Spleen (tissue), 11 donors: ENCODE results near the gene ORC3. TPM values are rescaled to one million over a fixed set of nuclear protein-coding genes. Genes with fewer than 3 reads are reported as not detected.

Experiments
- DNase-seq: peaks from one replicate; pipeline ENCODE4 v3.0.0-alpha.2; 2020
- H3K27ac ChIP-seq, 8 donors: fragments of 200-600 bp; sonication (generic) in 7 of 8; 1 replicate in 4 of 8; 2 replicates in 4 of 8; pipeline versions ENCODE4 v1.5.0 to v1.8.0; 2016 to 2021; ENCODE audit warnings: inconsistent platforms in 4 of 8, mild to moderate bottlenecking in 4 of 8, moderate library complexity in 1 of 8
- H3K27me3 ChIP-seq, 7 donors: fragments of 200-600 bp; sonication (generic) in 6 of 7; replicated peaks in 1 of 7; 1 replicate in 4 of 7; 2 replicates in 3 of 7; pipeline versions ENCODE4 v1.5.0 to v1.8.0; 2016 to 2021; ENCODE audit warnings: inconsistent platforms in 3 of 7, mild to moderate bottlenecking in 1 of 7
- H3K36me3 ChIP-seq, 6 donors: fragments of 200-600 bp; sonication (generic) in 5 of 6; 1 replicate in 4 of 6; 2 replicates in 2 of 6; pipeline versions ENCODE4 v1.5.0 to v1.8.0; 2016 to 2021; ENCODE audit warnings: inconsistent platforms in 2 of 6
- H3K4me1 ChIP-seq, 6 donors: fragments of 200-600 bp; sonication (generic) in 5 of 6; 1 replicate in 3 of 6; 2 replicates in 3 of 6; pipeline versions ENCODE4 v1.5.0 to v1.8.0; 2016 to 2021; ENCODE audit warnings: inconsistent platforms in 3 of 6
- H3K4me3 ChIP-seq, 8 donors: fragments of 200-600 bp; sonication (generic) in 7 of 8; 1 replicate in 4 of 8; 2 replicates in 4 of 8; pipeline versions ENCODE4 v1.5.0 to v1.8.0; 2016 to 2021; ENCODE audit warnings: inconsistent platforms in 4 of 8, mild to moderate bottlenecking in 4 of 8, moderate library complexity in 2 of 8
- H3K9me3 ChIP-seq, 8 donors: fragments of 200-600 bp; sonication (generic) in 7 of 8; 1 replicate in 4 of 8; 2 replicates in 4 of 8; pipeline versions ENCODE4 v1.5.0 to v1.8.0; 2016 to 2021; ENCODE audit warnings: inconsistent platforms in 4 of 8
- CTCF ChIP-seq, 11 experiments: fragments of 200-600 bp in 7 of 11; fragments of 450-650 bp in 4 of 11; sonication (generic) in 4 of 11; IDR thresholded peaks in 8 of 11; conservative IDR thresholded peaks in 3 of 11; 1 replicate in 7 of 11; 2 replicates in 4 of 11; pipeline versions ENCODE4 v1.4.0 to v1.8.0; 2016 to 2021; ENCODE audit warnings: antibody characterized with exemption in 11 of 11, inconsistent platforms in 4 of 11, mild to moderate bottlenecking in 1 of 11
- POLR2A ChIP-seq, 3 donors: fragments of 450-650 bp; IDR thresholded peaks; one replicate each; pipeline ENCODE4 v1.5.1; 2017; ENCODE audit warnings: antibody characterized with exemption in 3 of 3, mild to moderate bottlenecking in 1 of 3
- POLR2AphosphoS5 ChIP-seq, 3 donors: sonication (generic); formaldehyde crosslinking; IDR thresholded peaks; one replicate each; pipeline ENCODE4 v1.5.1; 2017; ENCODE audit warnings: antibody characterized with exemption in 3 of 3
- WGBS, 5 donors: extraction: QIAGEN DNeasy Blood & Tissue Kit in 3 of 5; methylation state at CpG; one replicate each; pipeline versions ENCODE4 v1.1.5 to v1.1.7; 2013 to 2018; 5-methylcytosine and 5-hydroxymethylcytosine counted together
- intact Hi-C: fragments of 100-400 bp; cut with DNase I; formaldehyde crosslinking; loops from one replicate; pipeline ENCODE4 v1.15.0; 2023; ENCODE audit warnings: low total_unique reads
- polyA plus RNA-seq, 3 donors: library from polyadenylated mRNA; stranded (reverse); fragments of 200-250 nt; gene quantifications; one replicate each; pipeline ENCODE4 v1.2.1, GENCODE V29; 2013
- total RNA-seq, 7 donors: library from RNA; depleted of rRNA in 3 of 7; stranded (reverse); fragments of >200 nt in 3 of 7; fragmentation: NEBNext Ultra II Directional in 4 of 7; extraction: Animal tissue kit (Norgen Biotek cat#: 25700) in 4 of 7; gene quantifications; one replicate each; pipeline versions ENCODE4 v1.1.0 to v1.2.1, GENCODE V29; 2016 to 2021
- donor health status: healthy with polysubstance abuse.
- donor health status: DM: no; HTN: no; CAD: no; lungs with moderate emphysema.
- donor health status: DM: no; HTN: no; CAD: no.
- donor health status: Bipolar disorder and iron deficiency.
- donor health status: healthy.
- donor health status: DM: no; HTN: no; CAD: no.
- donor health status: DM: yes; HTN: yes; CAD: no.

The ORC3 gene
- total and polyA plus RNA-seq, 10 donors: 15.1 to 35.6 (median 20.0) TPM

GRCh38 chr6:87555506-87555905 is 34.4 kb upstream of the ORC3 start:
- Histone ChIP-seq H3K27ac (no peak overlapping the region), H3K4me1 (no peaks in the 10 kb centered on the region), H3K9me3 (no peaks in the 10 kb centered on the region), H3K4me3 (no peak overlapping the region), H3K36me3 (peaks cover 0 to 95% (median 34%) of the 10 kb centered on the region in 6 donors), H3K27me3 (no peaks in the 10 kb centered on the region)
- DNase-seq: no peak
- intact Hi-C loops: no loop called here
- TF ChIP-seq POLR2A (IDR thresholded peaks at IDR 0.05) (no peak), CTCF (IDR thresholded peaks at IDR 0.05 in 8 of 11, conservative IDR thresholded peaks at IDR 0.05 in 3 of 11) (no peak), POLR2AphosphoS5 (IDR thresholded peaks at IDR 0.05) (no peak)

- DNase-seq: no peak
- H3K4me1 ChIP-seq: no peaks in the 10 kb centered on the region
- TF ChIP-seq POLR2AphosphoS5 (IDR thresholded peaks at IDR 0.05) (no peak), POLR2A (IDR thresholded peaks at IDR 0.05) (no peak), CTCF (IDR thresholded peaks at IDR 0.05 in 8 of 11, conservative IDR thresholded peaks at IDR 0.05 in 3 of 11) (no peak)
- H3K4me3 ChIP-seq: no peak overlapping the region
- H3K27ac ChIP-seq: no peak overlapping the region
- no peaks in the 10 kb centered on the region for H3K9me3 ChIP-seq
- no peaks in the 10 kb centered on the region for H3K27me3 ChIP-seq
- intact Hi-C loops: no loop called here
- peaks cover 3 to 100% (median 45%) of the 10 kb centered on the region in 6 donors for H3K36me3 ChIP-seq
Observed at GRCh38 chr6:87558446-87558845, 31.5 kb upstream of the ORC3 start.

GRCh38 chr6:87561017-87561416 is 28.9 kb upstream of the ORC3 start:
- Histone ChIP-seq H3K4me1 (no peaks in the 10 kb centered on the region), H3K27ac (no peak overlapping the region), H3K4me3 (no peak overlapping the region), H3K36me3 (peaks cover 3 to 98% (median 36%) of the 10 kb centered on the region in 6 donors), H3K27me3 (no peaks in the 10 kb centered on the region), H3K9me3 (no peaks in the 10 kb centered on the region)
- TF ChIP-seq CTCF (IDR thresholded peaks at IDR 0.05 in 8 of 11, conservative IDR thresholded peaks at IDR 0.05 in 3 of 11) (no peak), POLR2A (IDR thresholded peaks at IDR 0.05) (no peak), POLR2AphosphoS5 (IDR thresholded peaks at IDR 0.05) (no peak)
- WGBS, 5 donors: 83 to 95% (median 90%) methylated on average over 1 of the region's 1 CpG
- intact Hi-C loops: no loop called here
- no peak for DNase-seq

GRCh38 chr6:87572021-87572420 is 17.9 kb upstream of the ORC3 start:
- no peaks in the 10 kb centered on the region for H3K27me3 ChIP-seq
- peaks cover 5 to 38% (median 24%) of the 10 kb centered on the region in 6 donors for H3K4me1 ChIP-seq
- no peak overlapping the region for H3K4me3 ChIP-seq
- no peaks in the 10 kb centered on the region for H3K9me3 ChIP-seq
- H3K36me3 ChIP-seq: peaks cover 0 to 34% (median 9%) of the 10 kb centered on the region in 6 donors
- DNase-seq: no peak
- intact Hi-C loops: no loop called here
- WGBS, 5 donors: 86 to 95% (median 90%) methylated on average over 4 of the region's 4 CpGs
- TF ChIP-seq POLR2AphosphoS5 (IDR thresholded peaks at IDR 0.05): no peak
- TF ChIP-seq CTCF (IDR thresholded peaks at IDR 0.05 in 8 of 11, conservative IDR thresholded peaks at IDR 0.05 in 3 of 11): no peak
- no peak for TF ChIP-seq POLR2A (IDR thresholded peaks at IDR 0.05)
- no peak overlapping the region for H3K27ac ChIP-seq
